Measurements from ENCODE around the gene LUZP2.

GRCh38 chr11:24886880-24887619 lies 390.2 kb downstream of the LUZP2 start:
- TF ChIP-seq CTCF (conservative IDR thresholded peaks at IDR 0.05; ENCODE audit: low read length) (no peak), EZH2phosphoT487 (IDR thresholded peaks at IDR 0.05; ENCODE audit: borderline replicate concordance, low read depth, low read length) (no peak)
